Measurements from ENCODE around the gene TMEM167B.

The TMEM167B gene

DNA sequence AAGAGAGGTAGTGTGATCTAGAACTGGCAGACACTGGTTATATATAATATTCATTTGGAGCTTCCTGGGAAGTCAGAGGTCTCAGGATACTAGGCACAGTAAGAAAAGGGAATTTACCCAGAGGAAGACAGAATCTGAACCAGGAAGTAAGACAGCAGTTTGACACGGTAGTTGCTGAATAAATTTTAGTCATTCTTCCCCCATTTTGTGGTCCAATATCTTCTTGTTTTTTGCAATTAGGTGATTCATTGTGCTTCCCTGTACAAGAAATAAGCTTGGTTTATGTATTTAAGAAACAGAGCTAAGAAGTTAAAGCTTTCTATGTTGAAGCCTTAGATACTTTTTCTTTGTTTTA lies 1.3 kb downstream of the TMEM167B start:
- FAIRE-seq = no peak
- no peak for TF ChIP-seq POLR2A (IDR thresholded peaks at IDR 0.05; ENCODE audit: low read depth, low read length)
- no peak for DNase-seq (ENCODE audit: insufficient read length, low spot score)

GRCh38 chr1:109094377-109094803 lies 3.8 kb downstream of the TMEM167B start:
- FAIRE-seq (no peak), DNase-seq (ENCODE audit: insufficient read length, low spot score) (no peak)
- no peak for TF ChIP-seq POLR2A (IDR thresholded peaks at IDR 0.05; ENCODE audit: low read depth, low read length)

- no peak for FAIRE-seq
- DNase-seq (ENCODE audit: insufficient read length, low spot score) = no peak
- no peak for TF ChIP-seq POLR2A (IDR thresholded peaks at IDR 0.05; ENCODE audit: low read depth, low read length)
Measured at GRCh38 chr1:109094871-109095270, 4.3 kb downstream of the TMEM167B start.

DNA sequence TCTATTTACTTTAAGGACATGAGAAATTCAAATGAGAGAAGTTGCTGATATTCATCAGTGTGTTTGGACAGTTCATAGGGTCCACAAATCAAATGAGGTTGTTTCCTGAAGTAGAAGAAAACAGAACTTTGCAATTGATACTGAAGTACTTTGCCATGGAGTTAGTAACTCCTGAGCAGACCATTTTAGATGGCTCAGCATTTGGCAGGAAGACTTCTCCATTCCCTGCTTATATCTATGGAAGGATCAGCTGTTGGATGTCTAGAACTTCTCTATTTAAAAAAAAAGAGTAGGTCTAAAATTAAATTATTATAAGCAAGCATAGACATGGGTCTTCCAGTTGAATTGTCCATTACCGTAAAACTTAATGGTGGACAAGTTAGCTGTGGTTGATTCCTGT lies 5.1 kb downstream of the TMEM167B start:
- no peak for TF ChIP-seq POLR2A (IDR thresholded peaks at IDR 0.05; ENCODE audit: low read depth, low read length)
- no peak for DNase-seq (ENCODE audit: insufficient read length, low spot score)
- no peak for FAIRE-seq

DNA sequence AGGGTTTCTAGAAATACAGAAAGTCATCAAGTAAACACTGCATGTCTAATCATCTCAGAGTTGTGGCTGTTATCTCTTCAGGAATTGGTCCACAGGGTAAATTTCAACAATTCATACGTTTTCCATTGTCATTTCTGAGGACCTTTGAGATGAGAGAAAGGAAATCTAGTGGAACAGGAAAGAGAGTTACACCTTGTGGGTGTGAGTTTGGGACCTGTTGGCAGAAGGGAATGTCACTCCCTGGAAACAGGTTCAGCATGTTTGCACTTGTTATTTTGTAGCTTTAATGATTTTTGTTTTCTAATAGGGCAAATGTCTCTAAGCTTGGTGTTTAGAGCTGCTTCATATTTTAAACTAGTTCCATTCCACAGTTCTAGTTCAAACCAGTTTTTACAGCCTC lies 5.6 kb downstream of the TMEM167B start:
- no peak for TF ChIP-seq POLR2A (IDR thresholded peaks at IDR 0.05; ENCODE audit: low read depth, low read length)

DNA sequence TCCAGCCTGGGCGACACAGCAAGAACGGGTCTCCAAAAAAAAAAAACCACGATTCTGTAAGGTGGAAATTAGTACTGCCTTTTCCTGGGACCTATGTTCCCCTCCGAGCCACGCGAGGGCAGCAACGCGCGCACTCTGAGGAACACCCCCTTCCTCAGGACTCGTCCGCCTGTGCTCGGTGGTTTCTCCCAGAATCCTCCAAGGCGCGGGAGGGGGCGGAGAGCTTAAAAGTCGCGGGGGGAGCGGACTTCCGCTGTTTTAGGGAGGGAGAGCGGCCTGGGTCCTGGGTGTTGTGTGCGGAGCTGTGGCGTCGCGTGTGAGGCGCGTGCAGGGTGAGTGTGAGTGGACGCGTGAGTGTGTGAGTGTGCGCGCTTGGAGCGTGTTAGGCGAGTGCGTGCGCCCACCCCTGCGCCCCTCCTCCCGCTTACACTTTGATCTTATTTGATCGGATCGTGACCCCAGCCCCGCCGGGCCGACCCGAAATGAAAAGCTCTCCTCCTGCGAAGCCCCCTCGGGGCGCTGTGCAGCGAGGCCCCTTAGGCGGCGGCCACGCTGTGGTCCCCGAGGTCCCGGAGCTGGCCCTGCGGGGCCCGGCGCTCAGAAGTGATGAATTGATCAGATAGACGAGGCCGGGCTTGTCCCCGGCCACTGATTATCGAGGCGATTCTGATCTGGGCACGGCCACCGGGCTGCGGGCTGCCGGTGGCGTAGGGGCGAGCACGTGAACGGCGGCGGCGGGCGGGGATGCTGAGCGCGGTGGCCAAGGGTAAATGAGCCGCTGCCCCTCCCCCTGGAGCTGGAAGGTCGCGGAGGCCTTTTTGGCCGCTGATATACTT lies 9.6 kb downstream of the TMEM167B start:
- DNase-seq (ENCODE audit: insufficient read length, low spot score) (peak; percentile 86), FAIRE-seq (peak; percentile 96)
- TF ChIP-seq POLR2A (IDR thresholded peaks at IDR 0.05; ENCODE audit: low read depth, low read length) = peak; percentile 99

More for the DNA sequence above, 5.6 kb downstream of the TMEM167B start:
- FAIRE-seq = no peak
- no peak for DNase-seq (ENCODE audit: insufficient read length, low spot score)

- DNase-seq (ENCODE audit: insufficient read length, low spot score) (no peak), FAIRE-seq (no peak)
- 0 out of 2 replicates have a peak, but pooled peaks have one; percentile 12 for TF ChIP-seq POLR2A (IDR thresholded peaks at IDR 0.05; ENCODE audit: low read depth, low read length)
Measured at GRCh38 chr1:109104364-109105151, 14.0 kb downstream of the TMEM167B start.

DNA sequence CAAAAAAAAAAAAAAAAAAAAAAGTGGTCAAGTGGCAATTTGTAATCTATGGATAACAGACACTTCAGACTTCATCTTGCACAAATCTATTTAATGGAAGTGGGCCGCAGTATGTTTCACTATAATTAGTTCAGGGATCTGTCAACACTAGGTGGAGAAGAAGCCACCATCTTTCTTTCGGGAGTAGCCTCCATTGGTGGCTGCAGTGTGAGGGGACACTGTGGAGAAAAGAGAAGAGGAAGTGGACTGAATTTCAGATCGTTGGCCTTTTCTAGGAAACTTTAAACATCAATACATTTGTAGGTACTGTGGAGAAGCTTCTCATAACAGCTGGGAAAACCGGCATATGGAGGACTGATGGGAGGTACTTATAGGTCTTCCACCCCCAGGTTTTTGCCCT lies 15.3 kb downstream of the TMEM167B start:
- DNase-seq (ENCODE audit: insufficient read length, low spot score) (no peak), FAIRE-seq (no peak)
- TF ChIP-seq POLR2A (IDR thresholded peaks at IDR 0.05; ENCODE audit: low read depth, low read length) = no peak

- no peak for TF ChIP-seq POLR2A (IDR thresholded peaks at IDR 0.05; ENCODE audit: low read depth, low read length)
- DNase-seq (ENCODE audit: insufficient read length, low spot score) = no peak
- no peak for FAIRE-seq
Measured at GRCh38 chr1:109107785-109108184, 17.2 kb downstream of the TMEM167B start.

DNA sequence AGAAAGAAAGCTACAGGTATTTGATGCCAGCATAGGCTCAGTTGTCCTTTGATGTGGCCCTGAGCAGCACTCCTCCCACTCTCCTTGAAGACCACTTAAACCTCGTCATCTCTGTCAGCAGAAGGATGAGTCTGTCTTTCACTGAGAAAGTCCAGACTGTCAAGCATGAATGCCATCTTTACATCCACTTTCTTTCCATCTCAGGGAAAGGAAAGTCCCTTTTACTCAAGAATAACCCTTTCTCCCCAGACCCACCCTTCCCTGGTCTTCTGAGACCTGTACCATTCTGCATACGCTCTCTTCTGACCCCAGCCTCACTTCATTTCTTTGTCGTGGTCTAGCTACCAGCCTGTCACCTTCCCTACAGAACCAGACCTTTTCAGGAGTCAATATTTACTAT lies 19.3 kb downstream of the TMEM167B start:
- FAIRE-seq (no peak), DNase-seq (ENCODE audit: insufficient read length, low spot score) (no peak)
- no peak for TF ChIP-seq POLR2A (IDR thresholded peaks at IDR 0.05; ENCODE audit: low read depth, low read length)

- DNase-seq (ENCODE audit: insufficient read length, low spot score) = no peak
- no peak for FAIRE-seq
- no peak for TF ChIP-seq POLR2A (IDR thresholded peaks at IDR 0.05; ENCODE audit: low read depth, low read length)
Measured at GRCh38 chr1:109111386-109112055, 21.0 kb downstream of the TMEM167B start.

- no peak for TF ChIP-seq POLR2A (IDR thresholded peaks at IDR 0.05; ENCODE audit: low read depth, low read length)
- peak; percentile 31 for DNase-seq (ENCODE audit: insufficient read length, low spot score)
- no peak for FAIRE-seq
Measured at GRCh38 chr1:109112056-109112651, 21.6 kb downstream of the TMEM167B start.

- FAIRE-seq (no peak), DNase-seq (ENCODE audit: insufficient read length, low spot score) (peak; percentile 95)
- TF ChIP-seq POLR2A (IDR thresholded peaks at IDR 0.05; ENCODE audit: low read depth, low read length) = no peak
Measured at GRCh38 chr1:109112652-109113285, 22.2 kb downstream of the TMEM167B start.

Measured in H54 (cell line).